Upper lobe of left lung (tissue), 4 donors: Measurements from ENCODE around the gene OR2D2.
"Not testable (repeated sequence)": the region's sequence is repeated elsewhere in the genome, so short reads cannot be mapped to it uniquely, and the experiment has no call there.

Experiments used
- POLR2AphosphoS5 ChIP-seq, 2 donors: sonication (generic); formaldehyde crosslinking; IDR thresholded peaks; one replicate each; pipeline ENCODE4 v1.5.1; 2017; ENCODE audit warnings: antibody characterized with exemption in 2 of 2
- TF ChIP-seq, protein P1 (sequence below), 6 experiments: fragments of 450-650 bp in 4 of 6; fragments of 200-600 bp in 2 of 6; sonication (generic) in 2 of 6; IDR thresholded peaks; one replicate each; pipeline ENCODE4 v1.5.1; 2016 to 2019; ENCODE audit warnings: antibody characterized with exemption in 6 of 6

GRCh38 chr11:6887711-6888110 is 4.6 kb downstream of the OR2D2 start:
- TF ChIP-seq, protein P1, sequence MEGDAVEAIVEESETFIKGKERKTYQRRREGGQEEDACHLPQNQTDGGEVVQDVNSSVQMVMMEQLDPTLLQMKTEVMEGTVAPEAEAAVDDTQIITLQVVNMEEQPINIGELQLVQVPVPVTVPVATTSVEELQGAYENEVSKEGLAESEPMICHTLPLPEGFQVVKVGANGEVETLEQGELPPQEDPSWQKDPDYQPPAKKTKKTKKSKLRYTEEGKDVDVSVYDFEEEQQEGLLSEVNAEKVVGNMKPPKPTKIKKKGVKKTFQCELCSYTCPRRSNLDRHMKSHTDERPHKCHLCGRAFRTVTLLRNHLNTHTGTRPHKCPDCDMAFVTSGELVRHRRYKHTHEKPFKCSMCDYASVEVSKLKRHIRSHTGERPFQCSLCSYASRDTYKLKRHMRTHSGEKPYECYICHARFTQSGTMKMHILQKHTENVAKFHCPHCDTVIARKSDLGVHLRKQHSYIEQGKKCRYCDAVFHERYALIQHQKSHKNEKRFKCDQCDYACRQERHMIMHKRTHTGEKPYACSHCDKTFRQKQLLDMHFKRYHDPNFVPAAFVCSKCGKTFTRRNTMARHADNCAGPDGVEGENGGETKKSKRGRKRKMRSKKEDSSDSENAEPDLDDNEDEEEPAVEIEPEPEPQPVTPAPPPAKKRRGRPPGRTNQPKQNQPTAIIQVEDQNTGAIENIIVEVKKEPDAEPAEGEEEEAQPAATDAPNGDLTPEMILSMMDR (IDR thresholded peaks at IDR 0.05) = not testable (repeated sequence)
- not testable (repeated sequence) for TF ChIP-seq POLR2AphosphoS5 (IDR thresholded peaks at IDR 0.05)
